GM15510 (cell line): ENCODE results near the gene SERPINI1.

Experiments used
- POLR2A ChIP-seq: IDR thresholded peaks from 3 replicates; pipeline ENCODE4 v1.6.1; 2011; ENCODE audit warnings: borderline replicate concordance; ENCODE audit not compliant: insufficient read length; ENCODE audit errors: extremely low read depth

The SERPINI1 gene

DNA sequence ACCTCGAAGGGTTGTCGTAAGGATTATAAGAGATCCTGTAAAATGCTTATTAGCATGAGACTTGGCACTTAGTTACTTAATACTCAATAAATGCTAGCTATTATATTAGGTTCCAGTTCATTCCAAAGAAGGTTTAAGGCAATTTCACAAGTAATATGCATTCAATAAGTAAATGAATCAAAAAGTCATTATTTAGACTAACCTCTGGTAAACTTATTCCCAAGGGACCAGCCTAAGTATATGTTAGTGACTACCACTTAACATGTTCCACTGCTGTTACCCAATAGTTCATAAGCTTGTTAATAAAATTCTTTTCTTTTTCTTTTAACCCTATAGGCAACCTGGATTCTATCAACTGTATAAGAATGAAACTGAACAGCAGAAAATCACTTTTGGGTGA is 5.9 kb upstream of the SERPINI1 start:
- no peak for TF ChIP-seq POLR2A

GRCh38 chr3:167731393-167731792 is 4.1 kb upstream of the SERPINI1 start:
- no peak for TF ChIP-seq POLR2A

GRCh38 chr3:167732313-167733065 is 3.0 kb upstream of the SERPINI1 start:
- TF ChIP-seq POLR2A = no peak

DNA sequence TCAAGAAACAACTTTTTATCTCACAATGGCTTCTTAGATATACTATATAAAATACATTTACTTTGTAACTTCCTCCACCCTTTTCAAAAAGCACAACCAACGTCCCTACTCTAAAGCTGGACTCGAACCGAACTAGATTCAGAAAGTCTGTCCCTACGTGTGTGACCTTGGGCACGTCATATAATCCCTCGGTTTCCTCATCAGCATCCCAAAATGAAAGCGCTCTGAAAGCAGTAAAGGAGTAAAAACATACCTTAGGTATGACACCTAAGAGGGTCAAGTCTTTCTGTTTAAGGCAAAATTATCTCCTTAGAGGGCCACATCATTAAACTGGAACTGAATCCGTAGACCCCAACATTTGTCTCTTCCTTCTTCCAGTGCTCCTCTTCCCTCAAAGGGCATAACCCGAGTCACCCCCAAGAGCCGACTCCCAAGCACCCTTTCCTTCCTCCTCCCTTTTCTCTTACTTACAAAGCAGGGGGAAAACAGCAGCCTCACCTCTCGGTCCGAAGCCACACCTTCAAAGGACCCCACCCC is 1.5 kb upstream of the SERPINI1 start:
- TF ChIP-seq POLR2A = no peak

DNA sequence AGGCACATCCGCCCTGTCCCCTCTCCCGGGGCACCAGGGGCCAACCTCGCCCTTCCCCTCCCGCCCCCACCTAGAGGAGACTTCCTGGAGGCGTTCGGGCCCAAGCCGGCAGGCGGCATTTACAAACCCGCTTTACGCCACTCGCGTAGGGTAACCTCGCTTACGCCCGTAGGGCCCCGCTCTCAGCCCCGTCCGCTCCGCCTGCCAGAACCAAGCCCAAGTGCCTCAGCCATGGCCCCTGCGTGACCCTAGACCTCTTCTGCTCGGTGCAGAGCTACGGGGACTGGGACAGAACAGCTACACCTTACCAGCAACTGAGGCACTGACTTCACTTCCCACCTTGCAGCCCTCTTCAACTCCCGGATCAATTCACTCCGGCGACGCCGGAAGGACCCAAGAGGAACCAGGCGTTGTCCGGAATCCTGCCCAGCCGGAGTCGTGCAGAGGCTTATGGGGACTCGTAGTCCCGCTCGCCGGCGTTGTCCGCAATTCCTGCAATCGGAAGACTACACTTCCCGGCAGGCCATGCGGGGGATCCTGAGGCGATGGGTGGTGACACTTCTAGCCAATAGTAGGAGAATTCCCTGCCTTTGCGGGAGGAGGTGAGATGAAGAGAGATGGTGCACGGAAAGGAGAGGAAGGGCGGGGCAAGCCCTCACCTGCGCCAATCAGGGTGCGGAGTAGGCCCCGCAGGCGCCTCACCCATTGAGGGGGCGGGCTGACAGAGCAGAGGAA is 856 bp upstream of the SERPINI1 start, which contains the start of gene PDCD10:
PDCD10 (minus strand) TSS at position 395 of the 735 bp plus-strand sequence. CDS start 14,735 bp downstream, outside the sequence.
- peak; percentile 60 for TF ChIP-seq POLR2A

- TF ChIP-seq POLR2A = no peak
Observed at GRCh38 chr3:167736264-167736787, 805 bp downstream of the SERPINI1 start.

- TF ChIP-seq POLR2A = no peak
Observed at GRCh38 chr3:167736997-167737396, 1.5 kb downstream of the SERPINI1 start.

DNA sequence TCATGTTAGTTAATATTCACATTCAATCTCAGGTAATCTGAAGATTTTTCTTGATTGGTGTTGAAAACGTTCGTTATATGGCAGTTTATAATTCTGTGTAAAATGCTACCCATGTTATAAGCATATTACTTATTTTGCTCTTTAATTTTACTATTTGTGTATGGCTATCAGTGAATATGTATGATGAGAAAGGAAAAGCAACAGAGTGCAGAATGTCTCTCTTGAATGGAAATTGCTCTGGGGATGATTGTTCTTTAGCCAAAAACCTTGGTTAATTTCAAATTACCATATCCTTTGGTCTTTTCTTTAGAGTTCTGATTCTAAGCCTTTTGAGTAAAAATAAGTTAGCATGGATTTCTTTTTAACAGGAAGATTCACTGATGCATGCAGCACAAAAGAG is 2.5 kb downstream of the SERPINI1 start:
- no peak for TF ChIP-seq POLR2A

DNA sequence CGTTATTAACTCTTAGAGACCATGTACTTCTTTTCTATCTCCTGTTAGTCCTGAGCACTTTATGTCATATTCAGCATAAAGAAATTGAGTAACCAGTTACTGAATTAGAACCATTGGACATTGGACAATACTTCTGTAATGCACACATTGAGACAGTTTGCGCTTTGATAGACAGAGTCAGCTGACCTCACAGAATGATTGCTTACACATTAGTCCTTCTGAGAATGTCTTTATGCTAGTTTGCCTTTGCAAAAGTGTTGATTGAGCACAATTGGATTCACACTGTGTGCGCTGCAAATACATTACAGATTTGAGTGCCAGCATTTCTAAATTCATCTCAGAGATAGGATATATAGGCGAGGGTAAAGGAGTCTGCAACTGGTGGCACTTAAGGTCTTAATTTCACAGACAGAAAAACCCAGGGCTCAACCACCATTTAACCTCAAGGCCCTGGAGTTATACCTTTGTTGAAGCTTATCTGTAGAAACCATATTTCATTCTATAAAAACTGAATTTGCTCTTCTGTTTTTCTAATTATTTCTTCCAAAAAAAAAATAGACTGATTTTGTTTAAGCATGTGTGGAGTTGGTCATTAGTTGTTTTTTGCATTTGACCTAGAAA is 3.8 kb downstream of the SERPINI1 start:
- TF ChIP-seq POLR2A = no peak

- TF ChIP-seq POLR2A = no peak
Observed at GRCh38 chr3:167740961-167741587, 5.6 kb downstream of the SERPINI1 start.

DNA sequence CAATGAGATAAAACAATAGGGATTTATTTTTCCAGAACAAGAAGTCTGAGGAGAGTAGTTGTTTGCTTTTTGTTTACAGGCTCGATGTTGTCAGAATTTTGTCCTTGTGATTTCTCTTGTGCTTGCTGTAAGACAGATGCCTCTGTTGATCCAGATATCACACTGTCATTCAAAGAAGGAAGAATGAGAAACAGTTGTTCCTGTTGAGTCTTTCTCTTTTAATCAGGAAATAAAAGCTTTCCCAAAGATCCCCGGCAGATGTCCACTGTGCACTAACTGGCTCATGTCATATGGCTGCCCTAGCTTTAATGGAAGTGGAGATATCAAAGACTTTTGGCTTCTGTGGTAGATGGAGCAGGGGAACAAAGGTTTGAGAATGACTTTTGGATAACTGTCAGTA is 6.8 kb downstream of the SERPINI1 start:
- no peak for TF ChIP-seq POLR2A

GRCh38 chr3:167743799-167744198 is 8.3 kb downstream of the SERPINI1 start:
- TF ChIP-seq POLR2A = no peak

GRCh38 chr3:167749209-167749608 is 13.7 kb downstream of the SERPINI1 start:
- TF ChIP-seq POLR2A = no peak

GRCh38 chr3:167749728-167750127 is 14.2 kb downstream of the SERPINI1 start:
- no peak for TF ChIP-seq POLR2A
